Smooth muscle cell (in vitro differentiated cells): Measurements from ENCODE around the gene SMO. TPM values are rescaled to one million over a fixed set of nuclear protein-coding genes. Genes with fewer than 3 reads are reported as not detected.

Source experiments
- DNase-seq: peaks from one replicate; lab custom pipeline; 2025; ENCODE audit not compliant: unreplicated experiment; lab: John Stamatoyannopoulos, UW
- H2AFZ ChIP-seq: fragments of 200-600 bp; sonication (generic); 2 replicates; pipeline ENCODE4 v1.6.0; 2016; ENCODE audit warnings: antibody characterized with exemption, low read depth, mild to moderate bottlenecking
- H3F3A ChIP-seq: fragments of 200-600 bp; sonication (generic); 2 replicates; pipeline ENCODE4 v1.6.0; 2017; ENCODE audit warnings: antibody characterized with exemption, low read depth
- H3K27ac ChIP-seq: fragments of 200-600 bp; sonication (generic); 2 replicates; pipeline ENCODE4 v1.5.1; 2016; ENCODE audit warnings: low read depth, mild to moderate bottlenecking
- H3K27me3 ChIP-seq: fragments of 200-600 bp; sonication (generic); 2 replicates; pipeline ENCODE4 v1.6.1; 2016; ENCODE audit warnings: low read depth, mild to moderate bottlenecking
- H3K36me3 ChIP-seq: fragments of 200-600 bp; sonication (generic); 2 replicates; pipeline ENCODE4 v1.5.1; 2016; ENCODE audit warnings: low read depth
- H3K4me1 ChIP-seq: fragments of 200-600 bp; sonication (generic); 2 replicates; pipeline ENCODE4 v1.5.1; 2016; ENCODE audit warnings: low read depth
- H3K4me2 ChIP-seq: fragments of 200-600 bp; sonication (generic); 2 replicates; pipeline ENCODE4 v1.6.0; 2016; ENCODE audit warnings: mild to moderate bottlenecking
- H3K4me3 ChIP-seq: fragments of 200-600 bp; sonication (generic); 2 replicates; pipeline ENCODE4 v1.5.1; 2016; ENCODE audit warnings: mild to moderate bottlenecking
- H3K79me2 ChIP-seq: fragments of 200-600 bp; sonication (generic); 2 replicates; pipeline ENCODE4 v1.6.0; 2016; ENCODE audit warnings: low read depth, mild to moderate bottlenecking
- H3K9ac ChIP-seq: fragments of 200-600 bp; sonication (generic); 2 replicates; pipeline ENCODE4 v1.6.0; 2016; ENCODE audit warnings: low read depth
- H3K9me3 ChIP-seq: fragments of 200-600 bp; sonication (generic); replicated peaks from 2 replicates; pipeline ENCODE4 v1.5.1; 2016; ENCODE audit warnings: low read depth
- H4K20me1 ChIP-seq: fragments of 200-600 bp; sonication (generic); 2 replicates; pipeline ENCODE4 v1.6.0; 2016; ENCODE audit warnings: low read depth
- WGBS: methylation state at CpG from one replicate; pipeline ENCODE4 v1.1.7; 2016; ENCODE audit warnings: low lambda C conversion rate; 5-methylcytosine and 5-hydroxymethylcytosine counted together
- polyA plus RNA-seq: library from polyadenylated mRNA; unstranded; fragments of >200 nt; fragmentation: Nextera tagmentation; extraction: Ambion mirVana; gene quantifications from 2 replicates; pipeline ENCODE4 v1.2.1, GENCODE V29; 2016
- total RNA-seq: library from RNA; depleted of rRNA; stranded (reverse); fragments of >200 nt; gene quantifications from 2 replicates; pipeline ENCODE4 v1.2.3, GENCODE V29; 2014
- TF ChIP-seq, protein P1 (sequence below): fragments of 200-600 bp; sonication (generic); IDR thresholded peaks from 2 replicates; pipeline ENCODE4 v1.5.1; 2017; ENCODE audit warnings: borderline replicate concordance, mild to moderate bottlenecking, antibody characterized with exemption; ENCODE audit not compliant: insufficient read depth, poor library complexity, severe bottlenecking

SMO gene
- total and polyA plus RNA-seq, 2 experiments from 2014 or later: 23.6 to 25.8 TPM

- no peaks in the 10 kb centered on the region for H3K4me1 ChIP-seq
- DNase-seq: no peak
Measured at GRCh38 chr7:129163875-129164544, 24.4 kb upstream of the SMO start.

GRCh38 chr7:129166745-129167144 is 21.7 kb upstream of the SMO start:
- H3K79me2 ChIP-seq: no peaks in the 10 kb centered on the region
- H2AFZ ChIP-seq: no peak overlapping the region
- H4K20me1 ChIP-seq: no peaks in the 10 kb centered on the region
- no peak overlapping the region for H3K4me3 ChIP-seq
- H3K4me2 ChIP-seq: no peak overlapping the region
- H3K36me3 ChIP-seq: no peaks in the 10 kb centered on the region
- H3F3A ChIP-seq: no peaks in the 10 kb centered on the region
- TF ChIP-seq, protein P1, sequence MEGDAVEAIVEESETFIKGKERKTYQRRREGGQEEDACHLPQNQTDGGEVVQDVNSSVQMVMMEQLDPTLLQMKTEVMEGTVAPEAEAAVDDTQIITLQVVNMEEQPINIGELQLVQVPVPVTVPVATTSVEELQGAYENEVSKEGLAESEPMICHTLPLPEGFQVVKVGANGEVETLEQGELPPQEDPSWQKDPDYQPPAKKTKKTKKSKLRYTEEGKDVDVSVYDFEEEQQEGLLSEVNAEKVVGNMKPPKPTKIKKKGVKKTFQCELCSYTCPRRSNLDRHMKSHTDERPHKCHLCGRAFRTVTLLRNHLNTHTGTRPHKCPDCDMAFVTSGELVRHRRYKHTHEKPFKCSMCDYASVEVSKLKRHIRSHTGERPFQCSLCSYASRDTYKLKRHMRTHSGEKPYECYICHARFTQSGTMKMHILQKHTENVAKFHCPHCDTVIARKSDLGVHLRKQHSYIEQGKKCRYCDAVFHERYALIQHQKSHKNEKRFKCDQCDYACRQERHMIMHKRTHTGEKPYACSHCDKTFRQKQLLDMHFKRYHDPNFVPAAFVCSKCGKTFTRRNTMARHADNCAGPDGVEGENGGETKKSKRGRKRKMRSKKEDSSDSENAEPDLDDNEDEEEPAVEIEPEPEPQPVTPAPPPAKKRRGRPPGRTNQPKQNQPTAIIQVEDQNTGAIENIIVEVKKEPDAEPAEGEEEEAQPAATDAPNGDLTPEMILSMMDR: no peak
- peaks cover 11% of the 10 kb centered on the region for H3K4me1 ChIP-seq
- H3K27ac ChIP-seq: no peak overlapping the region
- H3K9ac ChIP-seq: no peak overlapping the region
- DNase-seq: no peak
- WGBS: 96% methylated on average over 4 of the region's 4 CpGs
- H3K9me3 ChIP-seq: no peaks in the 10 kb centered on the region
- H3K27me3 ChIP-seq: peaks cover 7% of the 10 kb centered on the region

More at GRCh38 chr7:129163875-129164544, 24.4 kb upstream of the SMO start:
- no peaks in the 10 kb centered on the region for H3K9me3 ChIP-seq
- H3K9ac ChIP-seq: no peak overlapping the region
- H3K27ac ChIP-seq: no peak overlapping the region
- H3K79me2 ChIP-seq: no peaks in the 10 kb centered on the region
- H3K4me2 ChIP-seq: no peak overlapping the region
- TF ChIP-seq, protein P1: peak; percentile 93
- no peak overlapping the region for H3K4me3 ChIP-seq
- no peaks in the 10 kb centered on the region for H3K27me3 ChIP-seq
- no peaks in the 10 kb centered on the region for H3F3A ChIP-seq
- H4K20me1 ChIP-seq: no peaks in the 10 kb centered on the region
- no peaks in the 10 kb centered on the region for H3K36me3 ChIP-seq
- H2AFZ ChIP-seq: no peak overlapping the region
- WGBS: 67% methylated on average over 11 of the region's 11 CpGs

DNA sequence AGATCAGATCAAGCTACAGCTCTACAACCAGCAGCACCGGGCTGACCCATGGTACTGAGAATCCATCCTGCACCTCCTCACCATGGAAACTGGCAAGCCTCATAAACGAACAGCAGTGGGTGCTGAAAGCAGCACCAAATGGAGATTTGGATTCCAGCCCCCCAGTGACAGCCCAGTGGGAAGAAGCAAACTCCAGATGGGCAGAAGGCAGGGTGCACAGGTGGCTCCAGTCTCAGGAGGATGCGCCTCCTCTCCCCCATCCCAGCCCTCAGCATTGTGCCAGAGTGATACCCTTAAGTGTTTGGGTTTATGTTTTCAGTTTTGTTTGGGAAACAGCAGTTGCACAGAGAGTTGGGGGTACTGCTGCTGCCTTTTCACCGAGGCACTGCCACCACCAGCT is 20.6 kb upstream of the SMO start:
- H2AFZ ChIP-seq: no peak overlapping the region
- no peak overlapping the region for H3K4me3 ChIP-seq
- H4K20me1 ChIP-seq: no peaks in the 10 kb centered on the region
- DNase-seq: no peak
- TF ChIP-seq, protein P1: no peak
- H3K4me1 ChIP-seq: peaks cover 11% of the 10 kb centered on the region
- no peaks in the 10 kb centered on the region for H3K79me2 ChIP-seq
- WGBS: 93% methylated on average over 4 of the region's 4 CpGs
- no peaks in the 10 kb centered on the region for H3K36me3 ChIP-seq
- H3K9me3 ChIP-seq: no peaks in the 10 kb centered on the region
- no peak overlapping the region for H3K9ac ChIP-seq
- H3F3A ChIP-seq: no peaks in the 10 kb centered on the region
- H3K4me2 ChIP-seq: no peak overlapping the region
- peaks cover 7% of the 10 kb centered on the region for H3K27me3 ChIP-seq
- no peak overlapping the region for H3K27ac ChIP-seq
